ENCODE data around the gene PITPNB. TPM values are rescaled to one million over a fixed set of nuclear protein-coding genes. Genes with fewer than 3 reads are reported as not detected.

Gene PITPNB
- total RNA-seq, 1 donor from 2014 or later = 78.7 TPM

- DNase-seq (ENCODE audit: low spot score) = no peak
- Mint-ChIP-seq H3K27ac (ENCODE audit: unreplicated experiment) (peak overlapping the region; percentile 83), H3K9me3 (ENCODE audit: low read depth) (no peaks in the 10 kb centered on the region), H3K36me3 (ENCODE audit: low read depth) (peaks cover 3% of the 10 kb centered on the region), H3K4me1 (ENCODE audit: low read depth) (peaks cover 70% of the 10 kb centered on the region), H3K27me3 (ENCODE audit: low read depth) (no peaks in the 10 kb centered on the region), H3K4me3 (ENCODE audit: unreplicated experiment) (no peak overlapping the region)
- no peak for TF ChIP-seq CTCF (IDR thresholded peaks at IDR 0.05)
Measured at GRCh38 chr22:27845644-27846043, 73.4 kb downstream of the PITPNB start.

GRCh38 chr22:27844656-27845591 lies 74.1 kb downstream of the PITPNB start:
- Mint-ChIP-seq H3K36me3 (ENCODE audit: low read depth) (peaks cover 5% of the 10 kb centered on the region), H3K27ac (ENCODE audit: unreplicated experiment) (peak overlapping the region; percentile 83), H3K9me3 (ENCODE audit: low read depth) (no peaks in the 10 kb centered on the region), H3K4me3 (ENCODE audit: unreplicated experiment) (no peak overlapping the region), H3K27me3 (ENCODE audit: low read depth) (no peaks in the 10 kb centered on the region), H3K4me1 (ENCODE audit: low read depth) (peaks cover 63% of the 10 kb centered on the region)
- no peak for TF ChIP-seq CTCF (IDR thresholded peaks at IDR 0.05)
- DNase-seq (ENCODE audit: low spot score) = no peak

GRCh38 chr22:27844256-27844655 lies 74.8 kb downstream of the PITPNB start:
- H3K9me3 Mint-ChIP-seq (ENCODE audit: low read depth) = no peaks in the 10 kb centered on the region
- H3K4me1 Mint-ChIP-seq (ENCODE audit: low read depth) = peaks cover 56% of the 10 kb centered on the region
- H3K36me3 Mint-ChIP-seq (ENCODE audit: low read depth) = peaks cover 8% of the 10 kb centered on the region
- DNase-seq (ENCODE audit: low spot score) = no peak
- no peaks in the 10 kb centered on the region for H3K27me3 Mint-ChIP-seq (ENCODE audit: low read depth)
- no peak overlapping the region for H3K4me3 Mint-ChIP-seq (ENCODE audit: unreplicated experiment)
- H3K27ac Mint-ChIP-seq (ENCODE audit: unreplicated experiment) = no peak overlapping the region
- no peak for TF ChIP-seq CTCF (IDR thresholded peaks at IDR 0.05)

- TF ChIP-seq CTCF (IDR thresholded peaks at IDR 0.05) = no peak
- Mint-ChIP-seq H3K36me3 (ENCODE audit: low read depth) (peaks cover 8% of the 10 kb centered on the region), H3K9me3 (ENCODE audit: low read depth) (no peaks in the 10 kb centered on the region), H3K27me3 (ENCODE audit: low read depth) (no peaks in the 10 kb centered on the region), H3K4me3 (ENCODE audit: unreplicated experiment) (no peak overlapping the region), H3K4me1 (ENCODE audit: low read depth) (peaks cover 50% of the 10 kb centered on the region), H3K27ac (ENCODE audit: unreplicated experiment) (no peak overlapping the region)
- DNase-seq (ENCODE audit: low spot score) = no peak
Measured at GRCh38 chr22:27843441-27843840, 75.6 kb downstream of the PITPNB start.

GRCh38 chr22:27842669-27843431 lies 76.2 kb downstream of the PITPNB start:
- H3K4me3 Mint-ChIP-seq (ENCODE audit: unreplicated experiment) = no peak overlapping the region
- no peak for TF ChIP-seq CTCF (IDR thresholded peaks at IDR 0.05)
- peaks cover 8% of the 10 kb centered on the region for H3K36me3 Mint-ChIP-seq (ENCODE audit: low read depth)

More at GRCh38 chr22:27842669-27843431, 76.2 kb downstream of the PITPNB start:
- Mint-ChIP-seq H3K9me3 (ENCODE audit: low read depth) (peaks cover under 1% of the 10 kb centered on the region), H3K4me1 (ENCODE audit: low read depth) (peaks cover 45% of the 10 kb centered on the region), H3K27me3 (ENCODE audit: low read depth) (no peaks in the 10 kb centered on the region), H3K27ac (ENCODE audit: unreplicated experiment) (no peak overlapping the region)
- DNase-seq (ENCODE audit: low spot score) = no peak

Measured in chondrocyte (in vitro differentiated cells).